ENCODE data around the gene ASB3.

DNA sequence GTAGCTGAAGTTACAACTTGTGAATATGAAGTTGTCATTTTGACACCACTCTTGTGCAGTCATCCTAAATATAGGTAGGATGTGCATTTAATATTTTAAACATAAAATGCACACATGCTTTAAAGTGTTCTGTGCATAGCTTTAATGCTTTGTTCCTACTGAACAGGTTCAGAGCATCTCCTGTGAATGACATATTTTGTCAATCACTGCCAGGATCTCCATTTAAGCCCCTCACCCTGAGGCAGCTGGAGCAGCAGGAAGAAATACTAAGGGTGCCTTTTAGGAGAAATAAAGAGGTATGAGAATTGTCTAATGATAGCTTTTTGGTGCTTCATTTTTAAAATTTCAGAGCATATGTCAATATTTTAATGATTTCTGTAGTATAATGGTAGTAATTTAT, 14.8 kb upstream of the ASB3 start:
- TF ChIP-seq CTCF (IDR thresholded peaks at IDR 0.05): no peak
- TF ChIP-seq POLR2A (IDR thresholded peaks at IDR 0.05): no peak
